ENCODE results near the gene HYDIN. TPM values are rescaled to one million over a fixed set of nuclear protein-coding genes. Genes with fewer than 3 reads are reported as not detected.

The HYDIN gene
- total RNA-seq, 1 donor from 2014 or later = 7.5 TPM

DNA sequence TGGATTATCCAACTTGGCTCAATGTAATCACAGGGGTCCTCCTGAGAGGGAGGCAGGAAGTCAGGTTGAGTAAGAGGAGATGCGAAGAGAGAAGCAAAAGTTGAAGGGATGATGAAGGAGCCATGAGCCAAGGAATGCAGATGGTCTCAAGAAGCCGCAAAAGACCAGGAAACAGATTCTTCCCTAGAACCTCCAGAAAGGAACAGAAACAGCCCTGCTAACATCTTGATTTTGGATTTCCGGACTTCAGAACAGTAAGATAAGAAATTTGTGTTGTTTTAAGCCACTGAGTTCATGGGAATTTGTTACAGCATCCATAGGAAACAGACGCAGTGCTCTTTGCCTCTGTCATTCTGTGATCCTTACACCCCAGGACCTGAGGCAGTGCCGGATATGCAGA lies 31.9 kb upstream of the HYDIN start:
- TF ChIP-seq, protein P1, sequence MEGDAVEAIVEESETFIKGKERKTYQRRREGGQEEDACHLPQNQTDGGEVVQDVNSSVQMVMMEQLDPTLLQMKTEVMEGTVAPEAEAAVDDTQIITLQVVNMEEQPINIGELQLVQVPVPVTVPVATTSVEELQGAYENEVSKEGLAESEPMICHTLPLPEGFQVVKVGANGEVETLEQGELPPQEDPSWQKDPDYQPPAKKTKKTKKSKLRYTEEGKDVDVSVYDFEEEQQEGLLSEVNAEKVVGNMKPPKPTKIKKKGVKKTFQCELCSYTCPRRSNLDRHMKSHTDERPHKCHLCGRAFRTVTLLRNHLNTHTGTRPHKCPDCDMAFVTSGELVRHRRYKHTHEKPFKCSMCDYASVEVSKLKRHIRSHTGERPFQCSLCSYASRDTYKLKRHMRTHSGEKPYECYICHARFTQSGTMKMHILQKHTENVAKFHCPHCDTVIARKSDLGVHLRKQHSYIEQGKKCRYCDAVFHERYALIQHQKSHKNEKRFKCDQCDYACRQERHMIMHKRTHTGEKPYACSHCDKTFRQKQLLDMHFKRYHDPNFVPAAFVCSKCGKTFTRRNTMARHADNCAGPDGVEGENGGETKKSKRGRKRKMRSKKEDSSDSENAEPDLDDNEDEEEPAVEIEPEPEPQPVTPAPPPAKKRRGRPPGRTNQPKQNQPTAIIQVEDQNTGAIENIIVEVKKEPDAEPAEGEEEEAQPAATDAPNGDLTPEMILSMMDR (conservative IDR thresholded peaks at IDR 0.05) = no peak
- peaks cover 39% of the 10 kb centered on the region for H3K27me3 Mint-ChIP-seq (ENCODE audit: low read depth)
- H3K4me3 Mint-ChIP-seq = no peak overlapping the region
- H3K4me1 Mint-ChIP-seq = no peaks in the 10 kb centered on the region
- H3K9me3 Mint-ChIP-seq = no peaks in the 10 kb centered on the region
- no peaks in the 10 kb centered on the region for H3K36me3 Mint-ChIP-seq (ENCODE audit: low read depth)
- no peak for DNase-seq (ENCODE audit: low read depth, low spot score)
- no peak overlapping the region for H3K27ac Mint-ChIP-seq (ENCODE audit: unreplicated experiment)

DNA sequence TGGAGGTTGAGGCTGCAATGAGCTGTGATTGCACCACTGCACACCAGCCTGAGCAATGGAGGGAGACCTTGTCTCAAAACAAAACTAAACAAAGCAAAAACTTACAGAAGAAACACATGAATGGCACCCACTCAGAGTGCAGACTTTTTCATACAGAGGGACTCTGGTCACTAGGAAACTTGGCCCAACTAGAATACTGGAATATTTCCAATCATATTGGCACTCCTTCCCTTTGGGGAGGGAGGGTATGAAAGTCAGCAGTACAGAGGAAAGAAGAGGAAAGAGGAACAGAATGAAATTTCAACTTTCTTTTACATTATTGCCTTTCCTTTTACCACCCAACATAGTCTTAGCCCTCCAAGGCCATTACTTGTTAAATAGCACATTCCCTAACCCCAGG lies 30.5 kb upstream of the HYDIN start:
- Mint-ChIP-seq H3K4me3 (no peak overlapping the region), H3K9me3 (no peaks in the 10 kb centered on the region), H3K27me3 (ENCODE audit: low read depth) (peaks cover 47% of the 10 kb centered on the region), H3K4me1 (peaks cover 7% of the 10 kb centered on the region), H3K36me3 (ENCODE audit: low read depth) (no peaks in the 10 kb centered on the region), H3K27ac (ENCODE audit: unreplicated experiment) (no peak overlapping the region)
- no peak for DNase-seq (ENCODE audit: low read depth, low spot score)
- TF ChIP-seq, protein P1 (conservative IDR thresholded peaks at IDR 0.05) = no peak

DNA sequence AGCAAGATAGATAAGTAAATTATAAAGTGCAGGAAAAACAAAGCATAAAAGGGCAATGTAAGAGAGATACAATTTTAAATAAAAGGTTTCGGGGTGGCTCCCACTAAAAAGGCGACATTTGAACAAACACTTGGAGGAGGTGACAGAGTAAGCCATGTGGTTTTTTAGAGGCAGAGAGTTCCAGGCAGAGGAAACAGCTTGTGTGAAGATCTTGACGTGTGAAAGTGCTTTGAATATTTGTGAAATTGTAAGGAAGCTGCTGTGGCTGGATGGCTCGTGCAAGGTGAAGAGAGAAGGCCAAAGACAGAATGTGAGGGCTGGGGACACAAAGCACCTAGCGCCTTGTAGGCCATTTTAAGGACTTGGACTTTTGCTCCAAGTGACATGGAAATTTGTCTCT lies 28.6 kb upstream of the HYDIN start:
- no peak overlapping the region for H3K27ac Mint-ChIP-seq (ENCODE audit: unreplicated experiment)
- H3K27me3 Mint-ChIP-seq (ENCODE audit: low read depth) = peaks cover 43% of the 10 kb centered on the region
- DNase-seq (ENCODE audit: low read depth, low spot score) = no peak
- no peaks in the 10 kb centered on the region for H3K36me3 Mint-ChIP-seq (ENCODE audit: low read depth)
- TF ChIP-seq, protein P1 (conservative IDR thresholded peaks at IDR 0.05) = no peak
- no peaks in the 10 kb centered on the region for H3K9me3 Mint-ChIP-seq
- peaks cover 25% of the 10 kb centered on the region for H3K4me1 Mint-ChIP-seq
- H3K4me3 Mint-ChIP-seq = no peak overlapping the region

DNA sequence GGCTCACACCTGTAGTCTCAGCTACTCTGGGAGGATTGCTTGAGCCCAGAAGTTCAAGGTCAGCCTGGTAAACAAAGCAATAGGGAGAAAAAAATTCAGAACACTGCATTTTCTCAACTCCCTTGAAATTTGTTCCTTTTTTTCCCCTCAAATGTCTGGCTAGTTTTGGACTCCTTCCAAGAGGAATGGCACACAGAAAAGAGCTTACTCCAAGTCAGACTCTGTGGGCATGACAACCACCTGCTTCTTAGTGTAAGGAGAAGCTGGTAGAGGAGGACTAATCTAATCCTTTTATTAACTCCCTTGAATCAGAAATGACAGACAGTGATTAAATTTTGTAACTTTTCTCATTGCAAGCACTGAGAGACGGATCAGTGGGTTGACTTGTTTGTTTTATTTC lies 27.9 kb upstream of the HYDIN start:
- Mint-ChIP-seq H3K27ac (ENCODE audit: unreplicated experiment) (no peak overlapping the region), H3K27me3 (ENCODE audit: low read depth) (peaks cover 38% of the 10 kb centered on the region), H3K9me3 (no peaks in the 10 kb centered on the region), H3K36me3 (ENCODE audit: low read depth) (no peaks in the 10 kb centered on the region), H3K4me1 (peaks cover 25% of the 10 kb centered on the region), H3K4me3 (no peak overlapping the region)
- no peak for DNase-seq (ENCODE audit: low read depth, low spot score)
- TF ChIP-seq, protein P1 (conservative IDR thresholded peaks at IDR 0.05) = no peak

DNA sequence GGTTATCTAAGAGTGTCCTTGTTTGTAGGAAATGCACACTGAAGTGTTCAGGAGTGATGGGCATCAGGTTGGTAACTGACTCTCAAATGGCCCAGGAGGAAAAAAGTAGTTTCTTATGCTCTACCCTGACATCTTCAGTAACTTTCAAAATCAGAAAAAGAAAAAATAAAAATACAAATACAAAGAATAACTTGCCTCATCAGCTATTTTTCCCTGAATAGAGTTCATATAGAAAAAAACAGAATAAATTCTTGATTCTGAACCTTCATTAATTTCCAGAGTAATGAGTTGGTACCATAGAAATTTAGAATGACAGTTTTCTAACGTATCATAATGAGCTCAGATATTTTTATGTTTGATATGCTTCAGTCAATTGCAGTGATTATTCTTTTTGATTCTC lies 27.2 kb upstream of the HYDIN start:
- DNase-seq (ENCODE audit: low read depth, low spot score) = no peak
- Mint-ChIP-seq H3K27ac (ENCODE audit: unreplicated experiment) (no peak overlapping the region), H3K4me3 (no peak overlapping the region), H3K9me3 (no peaks in the 10 kb centered on the region), H3K36me3 (ENCODE audit: low read depth) (no peaks in the 10 kb centered on the region), H3K27me3 (ENCODE audit: low read depth) (peaks cover 35% of the 10 kb centered on the region), H3K4me1 (peaks cover 25% of the 10 kb centered on the region)
- TF ChIP-seq, protein P1 (conservative IDR thresholded peaks at IDR 0.05) = no peak

DNA sequence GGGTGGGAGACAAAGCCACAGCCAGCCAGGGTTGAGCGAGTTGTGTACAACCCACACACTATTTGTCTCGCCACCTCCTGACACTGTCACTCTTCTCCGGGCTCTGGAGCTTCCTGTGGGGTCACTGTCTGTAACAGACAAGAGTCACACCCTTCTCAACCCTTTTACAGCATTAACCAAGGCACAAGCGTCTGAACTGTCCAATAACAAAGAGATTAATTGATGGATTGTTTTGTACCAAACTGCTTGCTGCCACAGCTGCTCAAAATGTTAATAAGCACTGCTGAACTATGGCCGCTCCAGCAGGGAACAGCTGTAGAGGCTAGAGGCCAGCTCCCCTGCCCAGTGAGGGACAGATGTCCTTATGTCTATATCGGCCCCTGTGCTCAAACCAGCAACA lies 25.2 kb upstream of the HYDIN start:
- Mint-ChIP-seq H3K36me3 (ENCODE audit: low read depth) (no peaks in the 10 kb centered on the region), H3K27me3 (ENCODE audit: low read depth) (peaks cover 23% of the 10 kb centered on the region), H3K4me1 (peaks cover 25% of the 10 kb centered on the region), H3K4me3 (peak overlapping the region; percentile 14), H3K27ac (ENCODE audit: unreplicated experiment) (no peak overlapping the region), H3K9me3 (no peaks in the 10 kb centered on the region)
- DNase-seq (ENCODE audit: low read depth, low spot score) = peak; percentile 22
- TF ChIP-seq, protein P1 (conservative IDR thresholded peaks at IDR 0.05) = no peak

Data from neural crest cell (in vitro differentiated cells).